ENCODE data around the gene DNAAF1.

GRCh38 chr16:84159800-84160199 lies 14.7 kb downstream of the DNAAF1 start:
- TF ChIP-seq YY1 (IDR thresholded peaks at IDR 0.05; ENCODE audit: low read depth) (no peak), RAD21 (IDR thresholded peaks at IDR 0.05; ENCODE audit: low read depth) (no peak), EP300 (IDR thresholded peaks at IDR 0.05; ENCODE audit: borderline replicate concordance) (no peak), CEBPB (IDR thresholded peaks at IDR 0.05) (no peak), NFIC (IDR thresholded peaks at IDR 0.05) (no peak), REST (IDR thresholded peaks at IDR 0.05; ENCODE audit: low read depth) (no peak), MAX (IDR thresholded peaks at IDR 0.05) (no peak), FOXM1 (IDR thresholded peaks at IDR 0.05; ENCODE audit: borderline replicate concordance, low read depth) (no peak), EGR1 (IDR thresholded peaks at IDR 0.05) (no peak), TAF1 (IDR thresholded peaks at IDR 0.05; ENCODE audit: low read depth) (no peak), TCF12 (IDR thresholded peaks at IDR 0.05; ENCODE audit: low read depth) (no peak), TEAD4 (IDR thresholded peaks at IDR 0.05) (no peak), USF1 (IDR thresholded peaks at IDR 0.05) (no peak), CREB1 (IDR thresholded peaks at IDR 0.05; ENCODE audit: low read depth) (no peak)
